GM23338 (cell line): ENCODE measurements around the gene PRKAR1B. TPM values are rescaled to one million over a fixed set of nuclear protein-coding genes. Genes with fewer than 3 reads are reported as not detected.

Source experiments
- ATAC-seq: fragments of 200-7000 bp; cut with Tn5 transposase; 3 replicates; pipeline ENCODE4 v1.9.1; 2020
- DNase-seq: peaks from one replicate; pipeline ENCODE4 v3.0.0-alpha.2; 2015; ENCODE audit warnings: low spot score
- H2AFZ ChIP-seq: fragments of 200-600 bp; sonication (generic); 2 replicates; pipeline ENCODE4 v1.8.0; 2016; ENCODE audit warnings: antibody characterized with exemption, mild to moderate bottlenecking, moderate library complexity
- H3F3A ChIP-seq: fragments of 200-600 bp; sonication (generic); replicated peaks from 2 replicates; pipeline ENCODE4 v1.8.0; 2017; ENCODE audit warnings: antibody characterized with exemption, mixed run types, low read depth
- H3K27ac ChIP-seq: fragments of 200-600 bp; sonication (generic); 2 replicates; pipeline ENCODE4 v1.6.1; 2016; ENCODE audit warnings: low read depth
- H3K27me3 ChIP-seq: fragments of 200-600 bp; sonication (generic); 2 replicates; pipeline ENCODE4 v1.8.0; 2016; ENCODE audit warnings: mild to moderate bottlenecking, mixed run types, moderate library complexity; ENCODE audit not compliant: insufficient read depth
- H3K36me3 ChIP-seq: fragments of 200-600 bp; sonication (generic); 2 replicates; pipeline ENCODE4 v1.8.0; 2016; ENCODE audit warnings: mild to moderate bottlenecking; ENCODE audit not compliant: insufficient read depth
- H3K4me1 ChIP-seq: fragments of 200-600 bp; sonication (generic); 2 replicates; pipeline ENCODE4 v1.8.0; 2016; ENCODE audit warnings: mild to moderate bottlenecking, moderate library complexity; ENCODE audit not compliant: insufficient read depth
- H3K4me2 ChIP-seq: fragments of 200-600 bp; sonication (generic); 2 replicates; pipeline ENCODE4 v1.7.1; 2017; ENCODE audit warnings: mixed run types
- H3K4me3 ChIP-seq: fragments of 200-600 bp; sonication (generic); 2 replicates; pipeline ENCODE4 v1.6.1; 2016; ENCODE audit warnings: mixed run types
- H3K79me2 ChIP-seq: fragments of 200-600 bp; sonication (generic); replicated peaks from 2 replicates; pipeline ENCODE4 v1.8.0; 2017; ENCODE audit warnings: mild to moderate bottlenecking; ENCODE audit not compliant: insufficient read depth
- H3K9me2 ChIP-seq: fragments of 200-600 bp; sonication (generic); 2 replicates; pipeline ENCODE4 v1.8.0; 2017; ENCODE audit not compliant: insufficient read depth
- H4K20me1 ChIP-seq: fragments of 200-600 bp; sonication (generic); replicated peaks from 2 replicates; pipeline ENCODE4 v1.8.0; 2017; ENCODE audit warnings: mild to moderate bottlenecking; ENCODE audit not compliant: insufficient read depth
- H3K27ac Mint-ChIP-seq: 2 replicates; pipeline ENCODE4 v1.8.0; 2020; ENCODE audit warnings: inconsistent platforms, mild to moderate bottlenecking, moderate library complexity, mixed read lengths
- H3K27me3 Mint-ChIP-seq: 3 replicates; pipeline ENCODE4 v1.8.0; 2022; ENCODE audit warnings: low read depth, mild to moderate bottlenecking, moderate library complexity, mixed read lengths, inconsistent platforms; ENCODE audit not compliant: insufficient read depth, poor library complexity
- H3K36me3 Mint-ChIP-seq: 3 replicates; pipeline ENCODE4 v1.8.0; 2021; ENCODE audit warnings: low read depth, mild to moderate bottlenecking, inconsistent platforms, moderate library complexity, mixed read lengths
- H3K4me1 Mint-ChIP-seq: 3 replicates; pipeline ENCODE4 v1.8.0; 2020; ENCODE audit warnings: mild to moderate bottlenecking, inconsistent platforms, mixed read lengths
- H3K4me3 Mint-ChIP-seq: 3 replicates; pipeline ENCODE4 v1.8.0; 2021; ENCODE audit warnings: moderate library complexity, mild to moderate bottlenecking, inconsistent platforms, mixed read lengths
- H3K9me3 Mint-ChIP-seq: 3 replicates; pipeline ENCODE4 v1.8.0; 2020; ENCODE audit warnings: moderate library complexity, mild to moderate bottlenecking, inconsistent platforms, mixed read lengths
- ETS1 ChIP-seq: IDR thresholded peaks from 2 replicates; pipeline ENCODE4 v1.6.1; 2016; ENCODE audit warnings: antibody characterized with exemption
- EZH2phosphoT487 ChIP-seq: fragments of 200-600 bp; sonication (generic); IDR thresholded peaks from one replicate; pipeline ENCODE4 v1.8.1; 2018; ENCODE audit warnings: antibody characterized with exemption; ENCODE audit not compliant: unreplicated experiment
- NANOG ChIP-seq: IDR thresholded peaks from 2 replicates; pipeline ENCODE4 v1.6.1; 2016; ENCODE audit warnings: antibody characterized with exemption, borderline replicate concordance
- ZNF331 ChIP-seq: fragments of 250-450 bp; sonication (Bioruptor Pico); IDR thresholded peaks from 2 replicates; pipeline ENCODE4 v1.5.0; 2020; ENCODE audit warnings: low read depth, mild to moderate bottlenecking, moderate library complexity
- polyA plus RNA-seq: library from polyadenylated mRNA; unstranded; fragments of >200 nt; fragmentation: Nextera tagmentation; extraction: Ambion mirVana; gene quantifications from 2 replicates; pipeline ENCODE4 v1.2.1, GENCODE V29; 2016
- total RNA-seq: library from RNA; depleted of rRNA; stranded (reverse); fragments of >200 nt; shearing (Covaris generic); gene quantifications from 2 replicates; pipeline ENCODE4 v1.2.3, GENCODE V29; 2014
- TF ChIP-seq, protein P1 (sequence below): fragments of 250-450 bp; sonication (Bioruptor Pico); IDR thresholded peaks from 2 replicates; pipeline ENCODE4 v1.5.0; 2020; ENCODE audit warnings: mild to moderate bottlenecking, moderate library complexity

The PRKAR1B gene
- total and polyA plus RNA-seq, 2 experiments from 2014 or later: 35.7 to 36.7 TPM

DNA sequence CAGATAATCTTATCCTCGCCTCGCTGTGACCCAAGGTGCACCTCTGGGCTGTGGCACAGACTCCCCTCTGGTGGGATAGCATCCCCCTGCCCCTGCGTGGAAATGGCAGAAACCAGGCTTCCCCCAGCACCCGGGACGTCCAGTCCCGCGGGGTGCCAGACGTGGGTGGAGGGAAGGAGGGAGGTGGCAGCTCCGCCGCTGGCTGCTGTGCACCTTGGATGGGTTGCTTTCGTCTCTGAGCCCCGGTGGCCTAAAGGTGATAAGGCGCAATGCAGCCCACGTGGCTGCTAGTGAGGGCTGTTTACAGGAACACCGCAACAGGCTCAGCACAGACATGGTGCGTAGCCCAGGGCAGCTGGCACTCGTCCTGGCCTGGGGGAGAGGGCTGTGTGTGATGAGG is 193.8 kb downstream of the PRKAR1B start (continued):
- TF ChIP-seq, protein P1, sequence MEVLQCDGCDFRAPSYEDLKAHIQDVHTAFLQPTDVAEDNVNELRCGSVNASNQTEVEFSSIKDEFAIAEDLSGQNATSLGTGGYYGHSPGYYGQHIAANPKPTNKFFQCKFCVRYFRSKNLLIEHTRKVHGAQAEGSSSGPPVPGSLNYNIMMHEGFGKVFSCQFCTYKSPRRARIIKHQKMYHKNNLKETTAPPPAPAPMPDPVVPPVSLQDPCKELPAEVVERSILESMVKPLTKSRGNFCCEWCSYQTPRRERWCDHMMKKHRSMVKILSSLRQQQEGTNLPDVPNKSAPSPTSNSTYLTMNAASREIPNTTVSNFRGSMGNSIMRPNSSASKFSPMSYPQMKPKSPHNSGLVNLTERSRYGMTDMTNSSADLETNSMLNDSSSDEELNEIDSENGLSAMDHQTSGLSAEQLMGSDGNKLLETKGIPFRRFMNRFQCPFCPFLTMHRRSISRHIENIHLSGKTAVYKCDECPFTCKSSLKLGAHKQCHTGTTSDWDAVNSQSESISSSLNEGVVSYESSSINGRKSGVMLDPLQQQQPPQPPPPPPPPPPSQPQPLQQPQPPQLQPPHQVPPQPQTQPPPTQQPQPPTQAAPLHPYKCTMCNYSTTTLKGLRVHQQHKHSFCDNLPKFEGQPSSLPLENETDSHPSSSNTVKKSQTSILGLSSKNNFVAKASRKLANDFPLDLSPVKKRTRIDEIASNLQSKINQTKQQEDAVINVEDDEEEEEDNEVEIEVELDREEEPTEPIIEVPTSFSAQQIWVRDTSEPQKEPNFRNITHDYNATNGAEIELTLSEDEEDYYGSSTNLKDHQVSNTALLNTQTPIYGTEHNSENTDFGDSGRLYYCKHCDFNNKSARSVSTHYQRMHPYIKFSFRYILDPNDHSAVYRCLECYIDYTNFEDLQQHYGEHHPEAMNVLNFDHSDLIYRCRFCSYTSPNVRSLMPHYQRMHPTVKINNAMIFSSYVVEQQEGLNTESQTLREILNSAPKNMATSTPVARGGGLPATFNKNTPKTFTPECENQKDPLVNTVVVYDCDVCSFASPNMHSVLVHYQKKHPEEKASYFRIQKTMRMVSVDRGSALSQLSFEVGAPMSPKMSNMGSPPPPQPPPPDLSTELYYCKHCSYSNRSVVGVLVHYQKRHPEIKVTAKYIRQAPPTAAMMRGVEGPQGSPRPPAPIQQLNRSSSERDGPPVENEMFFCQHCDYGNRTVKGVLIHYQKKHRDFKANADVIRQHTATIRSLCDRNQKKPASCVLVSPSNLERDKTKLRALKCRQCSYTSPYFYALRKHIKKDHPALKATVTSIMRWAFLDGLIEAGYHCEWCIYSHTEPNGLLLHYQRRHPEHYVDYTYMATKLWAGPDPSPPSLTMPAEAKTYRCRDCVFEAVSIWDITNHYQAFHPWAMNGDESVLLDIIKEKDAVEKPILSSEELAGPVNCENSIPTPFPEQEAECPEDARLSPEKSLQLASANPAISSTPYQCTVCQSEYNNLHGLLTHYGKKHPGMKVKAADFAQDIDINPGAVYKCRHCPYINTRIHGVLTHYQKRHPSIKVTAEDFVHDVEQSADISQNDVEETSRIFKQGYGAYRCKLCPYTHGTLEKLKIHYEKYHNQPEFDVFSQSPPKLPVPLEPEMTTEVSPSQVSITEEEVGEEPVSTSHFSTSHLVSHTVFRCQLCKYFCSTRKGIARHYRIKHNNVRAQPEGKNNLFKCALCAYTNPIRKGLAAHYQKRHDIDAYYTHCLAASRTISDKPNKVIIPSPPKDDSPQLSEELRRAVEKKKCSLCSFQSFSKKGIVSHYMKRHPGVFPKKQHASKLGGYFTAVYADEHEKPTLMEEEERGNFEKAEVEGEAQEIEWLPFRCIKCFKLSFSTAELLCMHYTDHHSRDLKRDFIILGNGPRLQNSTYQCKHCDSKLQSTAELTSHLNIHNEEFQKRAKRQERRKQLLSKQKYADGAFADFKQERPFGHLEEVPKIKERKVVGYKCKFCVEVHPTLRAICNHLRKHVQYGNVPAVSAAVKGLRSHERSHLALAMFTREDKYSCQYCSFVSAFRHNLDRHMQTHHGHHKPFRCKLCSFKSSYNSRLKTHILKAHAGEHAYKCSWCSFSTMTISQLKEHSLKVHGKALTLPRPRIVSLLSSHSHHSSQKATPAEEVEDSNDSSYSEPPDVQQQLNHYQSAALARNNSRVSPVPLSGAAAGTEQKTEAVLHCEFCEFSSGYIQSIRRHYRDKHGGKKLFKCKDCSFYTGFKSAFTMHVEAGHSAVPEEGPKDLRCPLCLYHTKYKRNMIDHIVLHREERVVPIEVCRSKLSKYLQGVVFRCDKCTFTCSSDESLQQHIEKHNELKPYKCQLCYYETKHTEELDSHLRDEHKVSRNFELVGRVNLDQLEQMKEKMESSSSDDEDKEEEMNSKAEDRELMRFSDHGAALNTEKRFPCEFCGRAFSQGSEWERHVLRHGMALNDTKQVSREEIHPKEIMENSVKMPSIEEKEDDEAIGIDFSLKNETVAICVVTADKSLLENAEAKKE (CRISPR knock-in tag): no peak
- TF ChIP-seq NANOG (no peak), ETS1 (no peak)

DNA sequence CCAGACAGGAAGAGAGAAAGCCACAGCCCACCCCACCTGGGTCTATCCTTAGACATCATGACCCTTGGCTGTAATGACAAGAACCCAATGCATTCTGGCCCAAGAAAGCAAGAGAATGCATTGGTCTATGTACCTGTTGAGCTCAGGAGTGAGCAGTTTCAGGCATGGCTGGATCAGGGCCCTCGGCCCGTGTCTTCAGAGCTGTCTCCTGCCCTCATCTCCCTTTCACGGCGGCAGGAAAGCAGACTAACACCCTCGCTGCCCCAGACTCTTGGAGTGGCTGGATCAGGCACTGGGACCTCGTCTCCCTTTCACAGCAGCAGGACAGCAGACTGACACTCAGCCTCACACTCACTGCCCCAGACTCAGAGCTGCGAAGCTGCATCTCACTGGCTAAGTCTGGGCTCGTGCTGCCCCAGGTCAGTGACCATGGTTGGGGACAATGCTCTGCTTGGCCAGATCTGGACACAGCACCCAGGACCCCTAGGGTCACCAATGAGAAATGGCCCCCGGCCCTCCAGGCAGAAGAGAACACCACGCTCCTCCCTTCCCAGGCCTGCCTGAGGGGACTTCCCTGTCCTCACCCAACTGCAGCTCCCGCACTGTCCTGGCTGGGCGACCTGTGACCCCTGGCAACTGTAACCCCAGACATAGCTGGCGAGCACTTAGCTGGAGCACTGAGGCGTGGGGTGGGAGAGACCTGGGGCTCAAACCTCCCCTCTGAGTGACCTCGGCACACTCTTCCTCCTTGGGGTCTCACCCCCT is 194.5 kb downstream of the PRKAR1B start:
- H3K4me3 Mint-ChIP-seq: no peak overlapping the region
- H3K9me3 Mint-ChIP-seq: no peaks in the 10 kb centered on the region; the same call in 2 of the 3 replicates
- Histone ChIP-seq H3K79me2 (no peaks in the 10 kb centered on the region), H3K4me2 (no peak overlapping the region), H3K36me3 (no peaks in the 10 kb centered on the region), H2AFZ (no peak overlapping the region), H3K27me3 (no peaks in the 10 kb centered on the region), H4K20me1 (no peaks in the 10 kb centered on the region), H3K9me2 (peaks cover 7% of the 10 kb centered on the region; the same call in 1 of the 2 replicates), H3K27ac (no peak overlapping the region), H3K4me1 (no peaks in the 10 kb centered on the region), H3F3A (no peaks in the 10 kb centered on the region), H3K4me3 (no peak overlapping the region)
- H3K27ac Mint-ChIP-seq: no peak overlapping the region
- DNase-seq: no peak
- no peaks in the 10 kb centered on the region; the same call in 1 of the 3 replicates for H3K4me1 Mint-ChIP-seq
- H3K27me3 Mint-ChIP-seq: peaks cover 19% of the 10 kb centered on the region
- ATAC-seq: no peak; the same call in 2 of the 3 replicates
- no peaks in the 10 kb centered on the region for H3K36me3 Mint-ChIP-seq
- TF ChIP-seq ZNF331 (CRISPR knock-in tag) (no peak), EZH2phosphoT487 (no peak)
- TF ChIP-seq, protein P1 (CRISPR knock-in tag): no peak
